Chondrocyte (in vitro differentiated cells): ENCODE measurements around the gene TIPARP. TPM values are rescaled to one million over a fixed set of nuclear protein-coding genes. Genes with fewer than 3 reads are reported as not detected.

Experiments used
- DNase-seq: peaks from one replicate; pipeline ENCODE4 v3.0.0; 2021; ENCODE audit warnings: mixed read lengths, low spot score
- H3K27ac Mint-ChIP-seq: one replicate; pipeline ENCODE4 v1.8.0; 2021; ENCODE audit warnings: mild to moderate bottlenecking, moderate library complexity, mixed read lengths; ENCODE audit not compliant: unreplicated experiment
- H3K27me3 Mint-ChIP-seq: 2 replicates; pipeline ENCODE4 v1.8.0; 2021; ENCODE audit warnings: low read depth, mixed read lengths
- H3K36me3 Mint-ChIP-seq: 2 replicates; pipeline ENCODE4 v1.8.0; 2021; ENCODE audit warnings: low read depth, mixed read lengths
- H3K4me1 Mint-ChIP-seq: 2 replicates; pipeline ENCODE4 v1.8.0; 2021; ENCODE audit warnings: low read depth, mild to moderate bottlenecking, mixed read lengths
- H3K4me3 Mint-ChIP-seq: one replicate; pipeline ENCODE4 v1.8.0; 2021; ENCODE audit warnings: mild to moderate bottlenecking, moderate library complexity, mixed read lengths; ENCODE audit not compliant: unreplicated experiment
- H3K9me3 Mint-ChIP-seq: 2 replicates; pipeline ENCODE4 v1.8.0; 2021; ENCODE audit warnings: low read depth, mixed read lengths
- CTCF ChIP-seq: fragments of 200-600 bp; sonication (generic); IDR thresholded peaks from 2 replicates; pipeline ENCODE4 v1.5.0; 2021; ENCODE audit warnings: antibody characterized with exemption, mild to moderate bottlenecking, moderate library complexity
- total RNA-seq: library from RNA; stranded (reverse); gene quantifications from 3 replicates; pipeline ENCODE4 v1.2.1, GENCODE V29; 2021

TIPARP gene
- total RNA-seq, 1 donor from 2014 or later = 65.3 TPM

- Mint-ChIP-seq H3K4me3 (no peak overlapping the region), H3K27me3 (no peaks in the 10 kb centered on the region), H3K36me3 (peaks cover under 1% of the 10 kb centered on the region), H3K9me3 (no peaks in the 10 kb centered on the region), H3K27ac (no peak overlapping the region), H3K4me1 (peaks cover 8% of the 10 kb centered on the region)
- DNase-seq = no peak
- no peak for TF ChIP-seq CTCF
These were observed 3.7 kb upstream of the TIPARP start for GRCh38 chr3:156670652-156671051.

GRCh38 chr3:156673732-156674045 lies 701 bp upstream of the TIPARP start:
- Mint-ChIP-seq H3K27ac (peak overlapping the region; percentile 98), H3K36me3 (peaks cover 15% of the 10 kb centered on the region), H3K9me3 (no peaks in the 10 kb centered on the region), H3K27me3 (no peaks in the 10 kb centered on the region), H3K4me1 (peaks cover 30% of the 10 kb centered on the region), H3K4me3 (peak overlapping the region; percentile 96)
- no peak for TF ChIP-seq CTCF
- no peak for DNase-seq

DNA sequence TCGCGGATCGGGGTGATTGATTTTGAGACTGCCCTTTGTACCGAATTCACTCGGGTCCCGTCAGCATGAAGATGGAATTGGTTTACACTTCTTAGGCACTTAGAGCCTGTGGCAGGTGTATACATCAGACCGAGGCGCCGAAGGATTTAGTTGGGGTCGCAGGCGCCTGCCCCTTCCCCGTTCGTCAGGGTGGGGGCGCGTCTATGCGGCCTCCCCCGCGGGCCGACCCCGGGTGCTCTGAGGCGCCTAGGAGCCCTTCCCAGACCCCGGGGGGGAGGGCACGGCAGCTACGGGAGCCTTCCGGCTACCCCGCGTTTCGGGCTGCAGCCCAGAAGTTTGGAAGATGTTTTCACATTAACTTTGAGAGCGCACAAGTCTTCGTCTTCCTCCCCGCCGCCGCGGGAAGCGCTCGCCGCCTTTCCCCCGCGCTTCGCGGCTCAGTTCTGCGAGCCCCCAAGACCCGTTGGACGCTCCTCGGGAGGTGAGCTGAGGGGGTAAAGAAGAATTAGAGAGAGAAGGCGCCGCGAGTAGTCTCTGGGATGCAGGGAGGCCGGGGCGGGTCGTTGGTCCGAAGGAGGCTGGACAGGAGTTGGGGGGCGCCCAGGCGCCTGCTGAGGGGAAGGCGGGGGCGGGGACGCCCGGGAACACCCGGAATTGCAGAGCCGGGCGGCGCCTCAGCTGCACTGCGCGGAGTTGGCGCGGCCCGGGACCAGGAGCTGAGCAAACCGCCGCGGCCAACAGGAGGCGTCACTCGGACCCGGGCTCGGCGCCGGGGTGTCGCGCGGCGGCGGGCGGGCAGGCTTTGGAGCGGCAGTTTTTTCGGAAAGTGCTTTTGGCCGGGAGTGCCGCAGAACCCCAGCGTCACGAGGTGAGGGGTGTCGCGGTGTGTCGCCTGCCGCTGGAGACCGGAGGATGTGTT lies 780 bp downstream of the TIPARP start:
- H3K9me3 Mint-ChIP-seq = no peaks in the 10 kb centered on the region
- H3K4me3 Mint-ChIP-seq = peak overlapping the region; percentile 96
- peak; percentile 91 for DNase-seq
- peak; percentile 83 for TF ChIP-seq CTCF
- no peaks in the 10 kb centered on the region for H3K27me3 Mint-ChIP-seq
- peaks cover 20% of the 10 kb centered on the region for H3K36me3 Mint-ChIP-seq
- H3K27ac Mint-ChIP-seq = peak overlapping the region; percentile 98
- peaks cover 41% of the 10 kb centered on the region for H3K4me1 Mint-ChIP-seq

DNA sequence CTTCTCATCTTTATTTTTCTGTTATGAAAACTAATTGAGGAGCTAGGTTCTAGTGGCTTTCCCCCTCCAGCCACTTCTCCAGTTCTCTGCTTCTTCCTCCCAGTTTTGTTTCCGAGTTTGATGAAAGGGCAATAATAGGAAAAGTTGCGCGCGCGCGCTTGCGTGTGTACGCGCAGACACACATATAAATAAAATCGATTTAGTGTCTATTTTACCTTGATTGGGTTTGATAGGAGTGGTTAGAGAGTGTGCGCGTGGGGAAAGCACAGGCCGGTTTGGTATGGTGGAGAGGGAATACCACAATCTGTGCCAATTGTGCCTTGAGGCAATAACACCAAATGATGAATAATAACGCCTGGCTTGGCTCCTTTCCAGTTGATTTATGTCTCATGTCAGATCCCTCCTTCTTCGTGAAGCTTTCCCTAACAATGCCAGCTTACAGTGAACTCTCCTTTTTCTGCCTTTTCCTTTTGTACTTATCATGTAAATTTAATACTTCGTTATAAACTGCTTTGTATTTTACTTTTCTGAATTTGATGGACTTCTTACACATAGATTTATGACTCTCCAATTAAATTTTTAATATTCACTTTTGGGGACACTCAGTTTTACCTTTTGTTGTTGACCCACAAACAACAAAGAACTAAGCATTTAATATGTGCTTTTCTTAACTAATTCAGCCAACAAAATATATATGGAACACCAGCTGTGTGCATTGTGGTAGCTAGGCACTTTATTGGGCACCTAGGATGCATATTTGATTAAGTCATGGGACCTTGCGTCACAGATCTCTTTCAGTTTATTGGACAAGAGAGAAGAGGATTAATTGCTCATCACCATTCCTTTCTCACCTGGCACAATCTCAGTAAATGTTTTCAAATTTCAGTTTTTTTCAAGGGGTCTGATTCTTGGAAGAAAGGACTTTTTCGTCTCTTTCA lies 1.7 kb downstream of the TIPARP start:
- TF ChIP-seq CTCF = peak; percentile 43
- peak overlapping the region; percentile 96 for H3K4me3 Mint-ChIP-seq
- no peaks in the 10 kb centered on the region for H3K9me3 Mint-ChIP-seq
- H3K27me3 Mint-ChIP-seq = no peaks in the 10 kb centered on the region
- H3K27ac Mint-ChIP-seq = peak overlapping the region; percentile 98
- no peak for DNase-seq
- H3K36me3 Mint-ChIP-seq = peaks cover 27% of the 10 kb centered on the region
- peaks cover 50% of the 10 kb centered on the region for H3K4me1 Mint-ChIP-seq
